Gastroesophageal sphincter (tissue), 4 donors: Measurements from ENCODE around the gene NAV2. TPM values are rescaled to one million over a fixed set of nuclear protein-coding genes. Genes with fewer than 3 reads are reported as not detected.

Experiments used
- ATAC-seq: fragments of 150-250 bp; one replicate; pipeline ENCODE4 v1.9.1; 2016; ENCODE audit warnings: mild to moderate bottlenecking, moderate library complexity
- H3K27ac ChIP-seq, 4 donors: fragments of 200-600 bp; sonication (generic) in 3 of 4; 1 replicate in 3 of 4; 2 replicates in 1 of 4; pipeline ENCODE4 v1.5.1; 2016 to 2019
- H3K27me3 ChIP-seq: fragments of 200-600 bp; sonication (generic); one replicate; pipeline ENCODE4 v1.5.1; 2019
- H3K36me3 ChIP-seq, 2 donors: fragments of 200-600 bp; sonication (generic); one replicate each; pipeline ENCODE4 v1.5.1; 2019; ENCODE audit warnings: control low read depth in 1 of 2
- H3K4me1 ChIP-seq, 3 donors: fragments of 200-600 bp; sonication (generic); 1 replicate in 2 of 3; 2 replicates in 1 of 3; pipeline ENCODE4 v1.5.1; 2016 to 2019; ENCODE audit warnings: control low read depth in 2 of 3
- H3K4me3 ChIP-seq, 2 donors: fragments of 200-600 bp; sonication (generic); one replicate each; pipeline ENCODE4 v1.5.1; 2019; ENCODE audit warnings: mild to moderate bottlenecking in 1 of 2, moderate library complexity in 1 of 2
- H3K9me3 ChIP-seq, 3 donors: fragments of 200-600 bp; sonication (generic); one replicate each; pipeline ENCODE4 v1.5.1; 2017 to 2019; ENCODE audit warnings: control low read depth in 2 of 3
- CTCF ChIP-seq, 4 experiments: fragments of 200-600 bp in 2 of 4; fragments of 450-650 bp in 2 of 4; sonication (generic) in 1 of 4; IDR thresholded peaks; one replicate each; pipeline ENCODE4 v1.5.1; 2017 to 2019; ENCODE audit warnings: antibody characterized with exemption in 4 of 4, mild to moderate bottlenecking in 2 of 4, moderate library complexity in 2 of 4
- EP300 ChIP-seq: sonication (generic); formaldehyde crosslinking; IDR thresholded peaks from one replicate; pipeline ENCODE4 v1.6.1; 2017; ENCODE audit warnings: antibody characterized with exemption, mild to moderate bottlenecking
- POLR2A ChIP-seq, 2 donors: fragments of 450-650 bp; IDR thresholded peaks; one replicate each; pipeline ENCODE4 v1.6.1; 2017; ENCODE audit warnings: antibody characterized with exemption in 2 of 2, mild to moderate bottlenecking in 2 of 2, moderate library complexity in 1 of 2
- POLR2AphosphoS5 ChIP-seq: sonication (generic); formaldehyde crosslinking; IDR thresholded peaks from one replicate; pipeline ENCODE4 v1.6.1; 2017; ENCODE audit warnings: antibody characterized with exemption
- WGBS, 2 donors: methylation state at CpG; one replicate each; pipeline ENCODE4 v1.1.5; 2018; ENCODE audit warnings: low coverage in 1 of 2; 5-methylcytosine and 5-hydroxymethylcytosine counted together
- total RNA-seq, 4 donors: library from RNA; depleted of rRNA; stranded (reverse); fragments of >200 nt; gene quantifications; one replicate each; pipeline ENCODE4 v1.1.0, GENCODE V29; 2016

Gene NAV2
- total RNA-seq, 4 donors from 2014 or later: 19.5 to 57.1 (median 43.4) TPM

GRCh38 chr11:19961225-19961624, 248.6 kb downstream of the NAV2 start:
- Histone ChIP-seq H3K4me3 (no peak overlapping the region), H3K36me3 (peaks cover 0 to 51% of the 10 kb centered on the region in 2 donors), H3K9me3 (no peaks in the 10 kb centered on the region), H3K4me1 (peaks cover 0 to 28% (median 0%) of the 10 kb centered on the region in 3 donors), H3K27me3 (no peaks in the 10 kb centered on the region), H3K27ac (no peak overlapping the region)
- no peak for ATAC-seq
- 45 to 78% methylated on average over 2 to 4 of the region's 4 CpGs for WGBS, 2 donors
- TF ChIP-seq EP300 (no peak), CTCF (IDR thresholded peaks at IDR 0.05) (no peak), POLR2A (IDR thresholded peaks at IDR 0.05) (no peak), POLR2AphosphoS5 (no peak)

GRCh38 chr11:19962053-19962800, 249.6 kb downstream of the NAV2 start:
- Histone ChIP-seq H3K36me3 (peaks cover 0 to 51% of the 10 kb centered on the region in 2 donors), H3K4me3 (no peak overlapping the region), H3K27ac (peak overlapping the region in 2 of 4 donors; percentile 11 to 43), H3K27me3 (no peaks in the 10 kb centered on the region), H3K4me1 (peaks cover 0 to 28% (median 0%) of the 10 kb centered on the region in 3 donors), H3K9me3 (no peaks in the 10 kb centered on the region)
- 94% methylated on average over 3 of the region's 4 CpGs; no CpG with 5 or more reads in 1 of the 2 donors for WGBS, 2 donors
- ATAC-seq: no peak
- TF ChIP-seq EP300: no peak
- no peak for TF ChIP-seq POLR2A (IDR thresholded peaks at IDR 0.05)
- no peak for TF ChIP-seq POLR2AphosphoS5
- TF ChIP-seq CTCF (IDR thresholded peaks at IDR 0.05): no peak

- Histone ChIP-seq H3K27ac (peak overlapping the region in 2 of 4 donors; percentile 11 to 43), H3K4me1 (peaks cover 0 to 28% (median 0%) of the 10 kb centered on the region in 3 donors), H3K27me3 (no peaks in the 10 kb centered on the region), H3K4me3 (no peak overlapping the region), H3K36me3 (peaks cover 0 to 51% of the 10 kb centered on the region in 2 donors), H3K9me3 (no peaks in the 10 kb centered on the region)
- ATAC-seq: no peak
- WGBS, 2 donors: 24 to 59% methylated on average over 3 of the region's 4 CpGs
- TF ChIP-seq POLR2A (IDR thresholded peaks at IDR 0.05) (no peak), POLR2AphosphoS5 (peak; percentile 63), EP300 (no peak), CTCF (IDR thresholded peaks at IDR 0.05) (no peak)
Measured at GRCh38 chr11:19962801-19963175, 250.2 kb downstream of the NAV2 start.

GRCh38 chr11:19963697-19964387, 251.2 kb downstream of the NAV2 start:
- Histone ChIP-seq H3K36me3 (peaks cover 0 to 58% of the 10 kb centered on the region in 2 donors), H3K4me1 (peaks cover 0 to 28% (median 0%) of the 10 kb centered on the region in 3 donors), H3K27ac (no peak overlapping the region), H3K4me3 (no peak overlapping the region), H3K27me3 (no peaks in the 10 kb centered on the region), H3K9me3 (no peaks in the 10 kb centered on the region)
- ATAC-seq: no peak
- TF ChIP-seq EP300 (no peak), POLR2AphosphoS5 (no peak), CTCF (IDR thresholded peaks at IDR 0.05) (no peak), POLR2A (IDR thresholded peaks at IDR 0.05) (no peak)
- 80 to 84% methylated on average over 13 of the region's 13 CpGs for WGBS, 2 donors
